HepG2 (cell line): ENCODE results near the gene PSMD3. TPM values are rescaled to one million over a fixed set of nuclear protein-coding genes. Genes with fewer than 3 reads are reported as not detected.

ENCODE experiments used
- ARHGAP35 ChIP-seq: sonication (generic); formaldehyde crosslinking; IDR thresholded peaks from 2 replicates; pipeline ENCODE4 v1.9.0; 2022; ENCODE audit warnings: mild to moderate bottlenecking, inconsistent platforms, moderate library complexity, missing genetic modification reagents, borderline replicate concordance
- CENPT ChIP-seq: sonication (generic); formaldehyde crosslinking; IDR thresholded peaks from 2 replicates; pipeline ENCODE4 v1.8.0; 2022; ENCODE audit warnings: low read depth, mild to moderate bottlenecking, moderate library complexity, missing genetic modification reagents
- HHEX ChIP-seq: IDR thresholded peaks from 2 replicates; pipeline ENCODE4 v1.6.1; 2016; ENCODE audit warnings: control low read depth
- KLF11 ChIP-seq: IDR thresholded peaks from 2 replicates; pipeline ENCODE4 v1.6.1; 2016; ENCODE audit warnings: missing compliant biosample characterization
- MNT ChIP-seq: fragments of 450-650 bp; IDR thresholded peaks from 2 replicates; pipeline ENCODE4 v1.6.1; 2016
- POLR2G ChIP-seq: fragments of 200-400 bp; formaldehyde crosslinking; IDR thresholded peaks from 2 replicates; pipeline ENCODE4 v1.6.1; 2018; ENCODE audit warnings: mild to moderate bottlenecking, low read depth, low read length, moderate library complexity
- RARA ChIP-seq: IDR thresholded peaks from 2 replicates; pipeline ENCODE4 v1.6.1; 2016; ENCODE audit warnings: missing genetic modification reagents, missing compliant biosample characterization
- RBAK ChIP-seq: sonication (generic); formaldehyde crosslinking; IDR thresholded peaks from 2 replicates; pipeline ENCODE4 v1.5.1; 2020; ENCODE audit warnings: mild to moderate bottlenecking, missing genetic modification reagents
- SKI ChIP-seq: fragments of 450-650 bp; IDR thresholded peaks from one replicate; pipeline ENCODE4 v1.6.1; 2018; ENCODE audit warnings: mild to moderate bottlenecking; ENCODE audit not compliant: partially characterized antibody
- SRSF9 ChIP-seq: fragments of 200-400 bp; formaldehyde crosslinking; IDR thresholded peaks from 2 replicates; pipeline ENCODE4 v1.6.1; 2018; ENCODE audit warnings: borderline replicate concordance, mild to moderate bottlenecking, low read depth, low read length; ENCODE audit not compliant: insufficient read depth, poor library complexity, severe bottlenecking
- ZC3H13 ChIP-seq: sonication (generic); formaldehyde crosslinking; IDR thresholded peaks from 2 replicates; pipeline ENCODE4 v1.8.1; 2023; ENCODE audit warnings: mild to moderate bottlenecking, missing genetic modification reagents, moderate library complexity
- ZFP36L2 ChIP-seq: sonication (generic); formaldehyde crosslinking; IDR thresholded peaks from 2 replicates; pipeline ENCODE4 v1.4.0; 2020; ENCODE audit warnings: missing genetic modification reagents
- ZFP62 ChIP-seq: sonication (generic); formaldehyde crosslinking; IDR thresholded peaks from 2 replicates; pipeline ENCODE4 v1.4.0; 2020; ENCODE audit warnings: missing genetic modification reagents
- ZNF256 ChIP-seq: sonication (generic); formaldehyde crosslinking; conservative IDR thresholded peaks from 2 replicates; pipeline ENCODE4 v1.4.0; 2020; ENCODE audit warnings: missing genetic modification reagents
- ZNF362 ChIP-seq: sonication (generic); formaldehyde crosslinking; IDR thresholded peaks from 2 replicates; pipeline ENCODE4 v1.4.0; 2020; ENCODE audit warnings: missing genetic modification reagents, mild to moderate bottlenecking, borderline replicate concordance
- ZNF446 ChIP-seq: sonication (generic); formaldehyde crosslinking; IDR thresholded peaks from 2 replicates; pipeline ENCODE4 v1.5.0; 2020; ENCODE audit warnings: mild to moderate bottlenecking, missing genetic modification reagents
- polyA plus RNA-seq, 8 experiments: library from polyadenylated mRNA; depleted of rRNA in 3 of 8; stranded (reverse) in 7 of 8; unstranded in 1 of 8; fragments of >200 nt; fragmentation: Illumina TruSeq in 4 of 8; extraction: Trizol in 4 of 8; gene quantifications; 2 replicates each; pipeline versions ENCODE4 v1.2.1 to v1.2.3, GENCODE V29; 2011 to 2016; ENCODE audit warnings: low read depth in 4 of 8, missing spikeins in 1 of 8, mixed read lengths in 1 of 8; ENCODE audit not compliant: insufficient read depth in 1 of 8
- total RNA-seq, 5 experiments: library from RNA; depleted of rRNA; stranded (reverse); fragments of >200 nt; fragmentation: Illumina TruSeq; extraction: Trizol; gene quantifications; 2 replicates each; pipeline ENCODE4 v1.2.3, GENCODE V29; 2016; ENCODE audit warnings: low read depth in 1 of 5
- TF ChIP-seq, protein P1 (sequence below), 2 experiments: fragments of 450-650 bp in 1 of 2; sonication (generic) in 1 of 2; formaldehyde crosslinking in 1 of 2; IDR thresholded peaks; 2 replicates each; pipeline versions ENCODE4 v1.6.1 to v1.8.0; 2016 to 2022; ENCODE audit warnings: antibody characterized with exemption in 1 of 2, mild to moderate bottlenecking in 1 of 2, missing genetic modification reagents in 1 of 2

PSMD3 gene
- total and polyA plus RNA-seq, 2 of the 13 experiments (the other 11 are each of a cell fraction or from before 2014, with no cell fraction given), result 97.4 to 146 TPM

DNA sequence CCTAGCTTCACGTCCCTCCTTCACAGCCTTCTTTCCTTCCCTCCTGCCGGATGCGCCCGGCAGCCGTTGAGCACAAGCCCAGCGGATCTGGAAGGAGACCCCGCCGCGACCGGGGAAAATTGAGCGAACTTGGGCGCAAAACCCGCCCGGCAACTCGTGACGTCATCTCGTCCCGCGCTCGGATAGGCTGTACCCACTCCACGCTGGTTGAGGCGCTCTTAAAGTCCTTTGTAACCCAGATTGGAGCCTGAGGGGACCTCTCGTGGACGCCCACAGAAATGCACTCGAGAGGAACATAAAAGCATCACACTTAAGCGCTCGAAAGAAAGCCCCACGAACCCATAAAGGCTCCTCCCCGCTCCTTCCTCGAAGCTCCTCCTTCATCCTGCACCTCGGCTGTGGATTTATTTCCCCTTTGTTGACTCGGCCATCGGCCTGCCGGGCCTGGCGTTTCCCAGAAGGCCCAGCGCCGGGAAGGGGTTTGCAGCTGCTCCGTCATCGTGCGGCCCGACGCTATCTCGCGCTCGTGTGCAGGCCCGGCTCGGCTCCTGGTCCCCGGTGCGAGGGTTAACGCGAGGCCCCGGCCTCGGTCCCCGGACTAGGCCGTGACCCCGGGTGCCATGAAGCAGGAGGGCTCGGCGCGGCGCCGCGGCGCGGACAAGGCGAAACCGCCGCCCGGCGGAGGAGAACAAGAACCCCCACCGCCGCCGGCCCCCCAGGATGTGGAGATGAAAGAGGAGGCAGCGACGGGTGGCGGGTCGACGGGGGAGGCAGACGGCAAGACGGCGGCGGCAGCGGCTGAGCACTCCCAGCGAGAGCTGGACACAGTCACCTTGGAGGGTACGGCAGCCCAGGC is at the start of gene PSMD3 (continued):
- peak; percentile 44; the same call in 1 of the 2 replicates for TF ChIP-seq MNT
- TF ChIP-seq, protein P1, sequence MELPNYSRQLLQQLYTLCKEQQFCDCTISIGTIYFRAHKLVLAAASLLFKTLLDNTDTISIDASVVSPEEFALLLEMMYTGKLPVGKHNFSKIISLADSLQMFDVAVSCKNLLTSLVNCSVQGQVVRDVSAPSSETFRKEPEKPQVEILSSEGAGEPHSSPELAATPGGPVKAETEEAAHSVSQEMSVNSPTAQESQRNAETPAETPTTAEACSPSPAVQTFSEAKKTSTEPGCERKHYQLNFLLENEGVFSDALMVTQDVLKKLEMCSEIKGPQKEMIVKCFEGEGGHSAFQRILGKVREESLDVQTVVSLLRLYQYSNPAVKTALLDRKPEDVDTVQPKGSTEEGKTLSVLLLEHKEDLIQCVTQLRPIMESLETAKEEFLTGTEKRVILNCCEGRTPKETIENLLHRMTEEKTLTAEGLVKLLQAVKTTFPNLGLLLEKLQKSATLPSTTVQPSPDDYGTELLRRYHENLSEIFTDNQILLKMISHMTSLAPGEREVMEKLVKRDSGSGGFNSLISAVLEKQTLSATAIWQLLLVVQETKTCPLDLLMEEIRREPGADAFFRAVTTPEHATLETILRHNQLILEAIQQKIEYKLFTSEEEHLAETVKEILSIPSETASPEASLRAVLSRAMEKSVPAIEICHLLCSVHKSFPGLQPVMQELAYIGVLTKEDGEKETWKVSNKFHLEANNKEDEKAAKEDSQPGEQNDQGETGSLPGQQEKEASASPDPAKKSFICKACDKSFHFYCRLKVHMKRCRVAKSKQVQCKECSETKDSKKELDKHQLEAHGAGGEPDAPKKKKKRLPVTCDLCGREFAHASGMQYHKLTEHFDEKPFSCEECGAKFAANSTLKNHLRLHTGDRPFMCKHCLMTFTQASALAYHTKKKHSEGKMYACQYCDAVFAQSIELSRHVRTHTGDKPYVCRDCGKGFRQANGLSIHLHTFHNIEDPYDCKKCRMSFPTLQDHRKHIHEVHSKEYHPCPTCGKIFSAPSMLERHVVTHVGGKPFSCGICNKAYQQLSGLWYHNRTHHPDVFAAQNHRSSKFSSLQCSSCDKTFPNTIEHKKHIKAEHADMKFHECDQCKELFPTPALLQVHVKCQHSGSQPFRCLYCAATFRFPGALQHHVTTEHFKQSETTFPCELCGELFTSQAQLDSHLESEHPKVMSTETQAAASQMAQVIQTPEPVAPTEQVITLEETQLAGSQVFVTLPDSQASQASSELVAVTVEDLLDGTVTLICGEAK (IDR thresholded peaks at IDR 0.05), result no peak
- TF ChIP-seq, protein P1 (CRISPR knock-in tag; IDR thresholded peaks at IDR 0.05), result peak; percentile 91
- peak; percentile 77 for TF ChIP-seq RARA (CRISPR knock-in tag)
- TF ChIP-seq ZNF446 (CRISPR knock-in tag), result peak; percentile 72
- peak; percentile 96; the same call in 1 of the 2 replicates for TF ChIP-seq KLF11 (CRISPR knock-in tag)
- TF ChIP-seq ZFP36L2, result peak; percentile 89; the same call in 1 of the 2 replicates
- TF ChIP-seq ZFP62, result peak; percentile 67; the same call in 1 of the 2 replicates
- peak; percentile 94 for TF ChIP-seq ARHGAP35
- TF ChIP-seq ZNF256, result peak; percentile 72; the same call in 1 of the 2 replicates
- peak; percentile 89 for TF ChIP-seq CENPT
- no peak for TF ChIP-seq HHEX (CRISPR knock-in tag)
- peak; percentile 96 for TF ChIP-seq ZC3H13 (CRISPR knock-in tag)
- TF ChIP-seq SKI, result peak; percentile 53
- peak; percentile 24; the same call in 1 of the 2 replicates for TF ChIP-seq ZNF362 (CRISPR knock-in tag)
- no peak for TF ChIP-seq SRSF9
- peak; percentile 51; the same call in 1 of the 2 replicates for TF ChIP-seq RBAK (CRISPR knock-in tag)
- peak; percentile 93 for TF ChIP-seq POLR2G
